NCI-H1092 (cell line): ENCODE data around the gene CBL.

Source experiments
- DNase-seq: peaks from one replicate; lab custom pipeline; 2025; lab: John Stamatoyannopoulos, UW

Gene CBL

DNA sequence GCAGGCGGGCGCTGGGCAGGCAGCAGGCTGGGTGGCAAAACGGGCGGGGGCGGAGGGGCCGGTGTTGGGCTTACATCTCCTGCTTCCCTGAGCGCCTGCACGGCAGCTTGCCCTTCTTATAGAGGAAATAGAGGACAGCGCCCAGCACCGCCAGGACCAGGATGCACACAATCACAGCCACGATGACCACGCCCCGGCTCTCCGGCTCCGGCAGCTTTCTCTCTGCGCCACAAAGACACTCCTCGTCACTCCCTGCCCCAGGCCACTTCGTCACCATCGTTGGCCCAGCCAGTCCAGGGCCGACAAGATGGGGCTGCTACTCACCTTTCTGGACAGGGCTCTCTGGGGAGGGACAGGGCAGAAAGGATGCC, 104.5 kb downstream of the CBL start:
- no peak for DNase-seq

- no peak for DNase-seq
Measured at GRCh38 chr11:119314726-119315125, 108.6 kb downstream of the CBL start.

GRCh38 chr11:119315131-119316015, 109.2 kb downstream of the CBL start:
- no peak for DNase-seq

DNA sequence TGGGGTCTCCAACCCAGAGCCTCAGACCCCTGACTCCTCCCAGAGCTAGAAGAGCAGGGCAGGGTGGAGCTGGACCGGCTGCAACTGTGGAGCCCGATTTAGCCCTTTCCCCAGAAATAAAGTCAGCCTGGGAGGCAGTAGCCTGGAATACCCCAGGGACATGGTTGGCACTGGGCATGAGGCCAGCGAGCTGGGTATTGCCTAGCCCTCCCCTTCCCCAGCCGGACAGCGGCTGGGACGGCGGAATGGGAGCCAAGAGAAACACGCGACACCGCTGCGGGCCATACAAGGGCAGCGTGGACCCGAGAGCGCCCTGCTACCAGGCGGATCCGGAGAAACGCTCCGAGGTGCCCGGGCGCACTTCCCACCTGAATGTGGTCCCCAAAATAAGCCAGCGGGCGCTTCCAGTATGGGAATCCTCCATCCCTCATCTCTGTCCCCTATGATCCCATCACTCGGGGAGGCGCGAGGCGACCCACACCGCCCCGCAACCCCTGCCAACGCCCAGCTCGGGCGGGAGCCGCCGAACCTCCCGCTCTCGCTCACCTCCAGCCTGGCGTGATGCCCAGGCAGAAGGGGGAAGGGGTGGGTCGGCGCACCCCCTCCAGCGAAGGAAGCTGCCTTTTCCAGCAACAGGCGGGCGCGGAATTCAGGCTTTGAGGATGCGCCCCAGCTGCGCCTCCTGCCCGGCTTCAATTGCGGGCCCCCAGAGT, 110.0 kb downstream of the CBL start:
- DNase-seq, result peak; percentile 79

- peak; percentile 21 for DNase-seq
Measured at GRCh38 chr11:119316729-119317591, 110.8 kb downstream of the CBL start, which contains the start of gene MCAM. Gene MCAM, minus strand, starts transcription at chr11:119317130. Its CDS starts 29 bp downstream, at chr11:119317101.

GRCh38 chr11:119317592-119318239, 111.6 kb downstream of the CBL start:
- DNase-seq, result no peak

GRCh38 chr11:119318240-119319135, 112.3 kb downstream of the CBL start:
- peak; percentile 38 for DNase-seq

DNA sequence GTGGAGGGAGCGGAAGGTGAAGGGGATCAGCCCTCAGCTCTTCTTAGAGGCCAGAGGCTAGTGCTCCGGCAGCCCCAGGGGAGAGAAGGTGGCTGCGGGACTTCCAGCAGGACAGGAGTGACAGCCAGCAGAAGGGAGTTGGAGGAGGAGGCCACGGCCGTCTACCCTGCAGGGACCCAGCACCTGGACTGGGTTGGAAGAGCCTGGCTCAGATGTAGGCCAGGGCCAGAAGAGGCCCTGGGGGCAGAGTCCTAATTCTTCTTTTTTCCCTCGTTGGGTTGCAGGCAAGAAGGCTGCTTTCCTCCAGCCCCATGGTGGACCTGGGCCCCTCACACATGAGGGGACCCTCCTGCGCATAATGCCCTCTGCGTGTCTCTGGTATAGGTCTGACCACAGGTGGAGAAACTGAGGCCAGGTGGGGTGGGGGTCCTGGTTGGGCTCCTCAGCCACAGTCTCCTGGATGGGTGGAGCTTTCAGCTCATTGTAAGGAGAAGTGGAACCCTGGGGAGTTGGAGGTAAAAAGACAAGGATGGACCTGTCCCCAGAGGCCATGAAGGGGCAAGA, 113.1 kb downstream of the CBL start:
- no peak for DNase-seq

- DNase-seq, result no peak
Measured at GRCh38 chr11:119319700-119320239, 113.6 kb downstream of the CBL start.

GRCh38 chr11:119320240-119320775, 114.2 kb downstream of the CBL start:
- DNase-seq, result no peak

- DNase-seq, result no peak
Measured at GRCh38 chr11:119320776-119321524, 114.8 kb downstream of the CBL start.

- no peak for DNase-seq
Measured at GRCh38 chr11:119322360-119322739, 116.2 kb downstream of the CBL start.

DNA sequence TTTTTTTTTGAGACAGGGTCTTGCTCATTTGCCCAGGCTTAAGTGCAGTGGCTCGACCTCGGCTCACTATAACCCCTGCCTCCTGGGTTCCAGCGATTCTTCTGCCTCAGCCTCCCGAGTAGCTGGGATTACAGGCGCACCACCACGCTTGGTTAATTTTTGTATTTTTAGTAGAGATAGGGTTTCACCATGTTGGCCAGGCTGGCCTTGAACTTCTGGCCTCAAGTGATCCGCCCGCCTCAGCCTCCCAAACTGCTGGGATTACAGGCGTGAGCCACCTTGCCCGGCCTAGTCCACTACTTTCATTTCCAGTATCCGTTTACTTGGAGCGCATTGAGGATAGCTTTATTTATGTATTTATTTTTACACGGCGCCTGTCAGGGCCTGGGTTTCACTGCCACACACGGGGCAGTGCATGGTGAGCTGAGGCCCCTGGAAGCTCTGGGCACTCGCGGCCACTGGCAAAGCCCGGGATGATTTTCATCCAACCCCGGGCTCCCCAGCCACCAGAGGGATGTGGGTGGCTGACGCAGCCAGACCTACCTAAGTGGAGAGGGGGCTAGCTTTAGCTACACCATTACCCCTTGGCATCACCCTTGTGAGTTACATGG, 116.9 kb downstream of the CBL start:
- DNase-seq, result no peak

- peak; percentile 67 for DNase-seq
Measured at GRCh38 chr11:119323532-119324033, 117.4 kb downstream of the CBL start.

GRCh38 chr11:119324189-119324588, 118.0 kb downstream of the CBL start:
- no peak for DNase-seq

GRCh38 chr11:119329320-119329719, 123.2 kb downstream of the CBL start:
- DNase-seq, result no peak

DNA sequence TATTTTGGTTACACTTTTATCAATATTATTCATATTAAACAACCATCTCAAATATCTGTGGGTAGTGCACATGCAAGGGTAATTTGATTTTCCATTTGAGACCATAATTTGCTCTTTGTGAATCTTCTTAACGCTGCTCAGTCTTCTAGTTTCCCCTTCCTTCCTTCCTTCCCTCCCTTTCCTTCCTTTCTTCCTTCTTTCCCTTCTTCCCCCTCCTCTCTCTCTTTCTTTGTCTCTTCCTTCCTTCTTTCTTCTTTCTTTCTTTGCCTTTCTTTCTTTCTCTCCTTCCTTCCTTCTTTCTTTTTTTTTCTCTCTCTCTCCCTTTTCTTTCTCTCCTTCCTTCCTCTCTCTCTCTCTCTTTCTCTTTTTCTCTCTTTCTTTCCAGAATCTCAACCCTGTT, 124.1 kb downstream of the CBL start:
- DNase-seq, result no peak

DNA sequence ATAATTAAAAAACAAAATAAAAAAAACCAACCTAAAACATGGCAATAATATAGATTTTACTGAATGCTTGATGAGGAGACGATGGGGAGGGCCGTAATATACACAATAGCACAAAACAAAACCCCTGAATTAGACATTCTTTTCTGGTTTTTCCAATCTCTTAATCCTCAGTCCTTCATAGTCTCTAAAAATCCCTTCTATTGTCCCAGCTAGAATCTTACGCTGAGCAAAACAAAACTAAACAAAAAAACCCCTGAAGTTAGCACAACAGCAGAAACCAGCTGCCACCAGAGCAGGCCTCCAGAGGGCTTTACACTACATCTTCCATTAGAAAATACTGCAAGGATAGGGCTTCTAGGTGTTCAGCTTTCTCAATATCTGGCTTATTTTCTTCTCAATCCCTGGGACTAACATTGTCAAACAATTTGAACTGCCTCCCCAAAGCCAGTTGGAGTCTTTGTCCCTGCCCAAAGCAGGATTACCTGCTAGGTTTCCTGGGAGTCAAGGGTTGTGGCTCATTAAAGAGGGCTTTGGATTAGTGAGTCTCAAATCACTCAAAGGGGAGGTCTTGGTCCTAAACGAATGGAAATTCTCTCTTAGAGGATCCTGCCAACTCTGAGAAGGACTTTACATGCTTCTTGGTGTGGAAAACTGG, 126.1 kb downstream of the CBL start:
- DNase-seq, result no peak
